ENCODE data around the gene SDK1.

GRCh38 chr7:4182605-4183300 lies 881.7 kb downstream of the SDK1 start:
- TF ChIP-seq CTCF (IDR thresholded peaks at IDR 0.05) (no peak), POLR2A (IDR thresholded peaks at IDR 0.05) (no peak)
